ENCODE measurements around the gene GLIS1. TPM values are rescaled to one million over a fixed set of nuclear protein-coding genes. Genes with fewer than 3 reads are reported as not detected.

Gene GLIS1
- total RNA-seq, 1 experiment from 2014 or later: 0.39 TPM

- ATAC-seq: no peak
- TF ChIP-seq ATF3 (IDR thresholded peaks at IDR 0.05) (no peak), POLR2AphosphoS5 (IDR thresholded peaks at IDR 0.05; ENCODE audit: low read depth, low read length) (no peak), YY1 (IDR thresholded peaks at IDR 0.05; ENCODE audit: extremely low read depth, insufficient replicate concordance, low read depth, low read length) (no peak), FOSL1 (IDR thresholded peaks at IDR 0.05; ENCODE audit: low read depth) (no peak), SIN3A (IDR thresholded peaks at IDR 0.05; ENCODE audit: low read depth) (no peak)
- H3K9ac ChIP-seq (ENCODE audit: low read length): no peak overlapping the region
- no peaks in the 10 kb centered on the region for H3K79me2 ChIP-seq (ENCODE audit: insufficient read depth, low read length)
- ChIA-PET RAD21 (ENCODE audit: low non-redundant PET in 1 of 2, low total read pairs in 2 of 2, uncharacterized antibody in 2 of 2, unreplicated experiment in 2 of 2) (no interaction called here), CTCF (no interaction called here), POLR2A (no interaction called here)
- no peaks in the 10 kb centered on the region for H3K9me3 ChIP-seq (ENCODE audit: control insufficient read depth in 1 of 2, insufficient read depth in 1 of 2, low read depth in 1 of 2, low read length in 2 of 2)
- intact Hi-C loops (cut with micrococcal nuclease): no loop called here
- H3K9me2 ChIP-seq (ENCODE audit: insufficient read depth): no peaks in the 10 kb centered on the region
- no peak for DNase-seq (ENCODE audit: low read depth, low spot score)
- no peaks in the 10 kb centered on the region for H3K27me3 ChIP-seq (ENCODE audit: insufficient read depth, low read length)
- H3K4me1 ChIP-seq (ENCODE audit: control insufficient read depth in 1 of 2, insufficient read depth in 2 of 2, low read length in 2 of 2): peaks cover 0 to 6% of the 10 kb centered on the region in 2 experiments; a peak in 1 of 4 replicates
- H3K4me3 ChIP-seq (replicated peaks in 1 of 2; ENCODE audit: low read depth in 1 of 2, low read length in 2 of 2): no peak overlapping the region
- no peak overlapping the region for H3K4me2 ChIP-seq (ENCODE audit: low read length)
- H2AFZ ChIP-seq (ENCODE audit: low read depth, low read length, poor library complexity, severe bottlenecking): no peak overlapping the region
- no peaks in the 10 kb centered on the region for H4K20me1 ChIP-seq (ENCODE audit: insufficient read depth)
- H3K27ac ChIP-seq (ENCODE audit: low read depth, low read length): no peak overlapping the region
- BruUV-seq (replicated peaks): no TSS peak
- H3K36me3 ChIP-seq (ENCODE audit: control insufficient read depth in 1 of 2, insufficient read depth in 2 of 2, low read length in 2 of 2): no peaks in the 10 kb centered on the region
These were observed 238.5 kb downstream of the GLIS1 start for GRCh38 chr1:53500204-53501064.

- Histone ChIP-seq H3K4me1 (ENCODE audit: control insufficient read depth in 1 of 2, insufficient read depth in 2 of 2, low read length in 2 of 2) (peaks cover 0 to 6% of the 10 kb centered on the region in 2 experiments; a peak in 1 of 4 replicates), H3K79me2 (ENCODE audit: insufficient read depth, low read length) (no peaks in the 10 kb centered on the region), H3K9me2 (ENCODE audit: insufficient read depth) (no peaks in the 10 kb centered on the region), H3K36me3 (ENCODE audit: control insufficient read depth in 1 of 2, insufficient read depth in 2 of 2, low read length in 2 of 2) (no peaks in the 10 kb centered on the region), H3K27me3 (ENCODE audit: insufficient read depth, low read length) (no peaks in the 10 kb centered on the region), H3K27ac (ENCODE audit: low read depth, low read length) (no peak overlapping the region), H3K4me3 (replicated peaks in 1 of 2; ENCODE audit: low read depth in 1 of 2, low read length in 2 of 2) (no peak overlapping the region), H2AFZ (ENCODE audit: low read depth, low read length, poor library complexity, severe bottlenecking) (no peak overlapping the region), H3K9me3 (ENCODE audit: control insufficient read depth in 1 of 2, insufficient read depth in 1 of 2, low read depth in 1 of 2, low read length in 2 of 2) (no peaks in the 10 kb centered on the region), H3K4me2 (ENCODE audit: low read length) (no peak overlapping the region), H4K20me1 (ENCODE audit: insufficient read depth) (no peaks in the 10 kb centered on the region), H3K9ac (ENCODE audit: low read length) (no peak overlapping the region)
- RAD21 ChIA-PET (ENCODE audit: low non-redundant PET in 1 of 2, low total read pairs in 2 of 2, uncharacterized antibody in 2 of 2, unreplicated experiment in 2 of 2): no interaction called here
- no peak for DNase-seq (ENCODE audit: low read depth, low spot score)
- no TSS peak for BruUV-seq (replicated peaks)
- CTCF ChIA-PET: no interaction called here
- ATAC-seq: no peak
- intact Hi-C loops (cut with micrococcal nuclease): no loop called here
- POLR2A ChIA-PET: no interaction called here
- TF ChIP-seq EGR1 (IDR thresholded peaks at IDR 0.05; ENCODE audit: low read depth): no peak
- TF ChIP-seq, protein P1, sequence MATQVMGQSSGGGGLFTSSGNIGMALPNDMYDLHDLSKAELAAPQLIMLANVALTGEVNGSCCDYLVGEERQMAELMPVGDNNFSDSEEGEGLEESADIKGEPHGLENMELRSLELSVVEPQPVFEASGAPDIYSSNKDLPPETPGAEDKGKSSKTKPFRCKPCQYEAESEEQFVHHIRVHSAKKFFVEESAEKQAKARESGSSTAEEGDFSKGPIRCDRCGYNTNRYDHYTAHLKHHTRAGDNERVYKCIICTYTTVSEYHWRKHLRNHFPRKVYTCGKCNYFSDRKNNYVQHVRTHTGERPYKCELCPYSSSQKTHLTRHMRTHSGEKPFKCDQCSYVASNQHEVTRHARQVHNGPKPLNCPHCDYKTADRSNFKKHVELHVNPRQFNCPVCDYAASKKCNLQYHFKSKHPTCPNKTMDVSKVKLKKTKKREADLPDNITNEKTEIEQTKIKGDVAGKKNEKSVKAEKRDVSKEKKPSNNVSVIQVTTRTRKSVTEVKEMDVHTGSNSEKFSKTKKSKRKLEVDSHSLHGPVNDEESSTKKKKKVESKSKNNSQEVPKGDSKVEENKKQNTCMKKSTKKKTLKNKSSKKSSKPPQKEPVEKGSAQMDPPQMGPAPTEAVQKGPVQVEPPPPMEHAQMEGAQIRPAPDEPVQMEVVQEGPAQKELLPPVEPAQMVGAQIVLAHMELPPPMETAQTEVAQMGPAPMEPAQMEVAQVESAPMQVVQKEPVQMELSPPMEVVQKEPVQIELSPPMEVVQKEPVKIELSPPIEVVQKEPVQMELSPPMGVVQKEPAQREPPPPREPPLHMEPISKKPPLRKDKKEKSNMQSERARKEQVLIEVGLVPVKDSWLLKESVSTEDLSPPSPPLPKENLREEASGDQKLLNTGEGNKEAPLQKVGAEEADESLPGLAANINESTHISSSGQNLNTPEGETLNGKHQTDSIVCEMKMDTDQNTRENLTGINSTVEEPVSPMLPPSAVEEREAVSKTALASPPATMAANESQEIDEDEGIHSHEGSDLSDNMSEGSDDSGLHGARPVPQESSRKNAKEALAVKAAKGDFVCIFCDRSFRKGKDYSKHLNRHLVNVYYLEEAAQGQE (IDR thresholded peaks at IDR 0.05; ENCODE audit: low read depth): no peak
- no peak for TF ChIP-seq EZH2 (IDR thresholded peaks at IDR 0.05)
- TF ChIP-seq MAX (IDR thresholded peaks at IDR 0.05): no peak
- no peak for TF ChIP-seq ZBTB33 (IDR thresholded peaks at IDR 0.05; ENCODE audit: extremely low read depth, insufficient replicate concordance, low read length)
- TF ChIP-seq YY1 (IDR thresholded peaks at IDR 0.05; ENCODE audit: extremely low read depth, insufficient replicate concordance, low read depth, low read length): no peak
These were observed 239.4 kb downstream of the GLIS1 start for GRCh38 chr1:53499257-53500203.
